CD14-positive monocyte (primary cell): ENCODE data around the gene PIK3R1. TPM values are rescaled to one million over a fixed set of nuclear protein-coding genes. Genes with fewer than 3 reads are reported as not detected.

ENCODE experiments used
- DNase-seq, 3 donors: peaks; one replicate each; pipeline ENCODE4 v3.0.0-alpha.2; 2011 to 2022
- H2AFZ ChIP-seq: 2 replicates; pipeline ENCODE4 v1.6.0; 2012; ENCODE audit warnings: mild to moderate bottlenecking, low read depth, low read length, inconsistent platforms; ENCODE audit not compliant: insufficient read depth, poor library complexity, severe bottlenecking
- H3K27ac ChIP-seq, 2 donors: 1 replicate in 1 of 2; 2 replicates in 1 of 2; pipeline ENCODE4 v1.5.1; 2012 to 2013; ENCODE audit warnings: low read length in 2 of 2, control low read depth in 1 of 2, inconsistent platforms in 1 of 2, low read depth in 1 of 2, mild to moderate bottlenecking in 1 of 2
- H3K27me3 ChIP-seq, 2 donors: one replicate each; pipeline versions ENCODE4 v1.6.0 to v1.6.1; 2011 to 2013; ENCODE audit warnings: low read length in 2 of 2; ENCODE audit not compliant: control insufficient read depth in 2 of 2, insufficient read depth in 2 of 2
- H3K36me3 ChIP-seq, 2 donors: replicated peaks in 1 of 2; 1 replicate in 1 of 2; 2 replicates in 1 of 2; pipeline versions ENCODE4 v1.5.1 to v1.6.1; 2012 to 2013; ENCODE audit warnings: low read length in 2 of 2, control low read depth in 1 of 2, inconsistent platforms in 1 of 2, mild to moderate bottlenecking in 1 of 2; ENCODE audit not compliant: insufficient read depth in 2 of 2, control insufficient read depth in 1 of 2
- H3K4me1 ChIP-seq, 2 donors: 1 replicate in 1 of 2; 2 replicates in 1 of 2; pipeline versions ENCODE4 v1.5.1 to v1.6.1; 2012 to 2013; ENCODE audit warnings: low read length in 2 of 2, control low read depth in 1 of 2, inconsistent platforms in 1 of 2, mild to moderate bottlenecking in 1 of 2, moderate library complexity in 1 of 2; ENCODE audit not compliant: insufficient read depth in 2 of 2, control insufficient read depth in 1 of 2
- H3K4me2 ChIP-seq: replicated peaks from 2 replicates; pipeline ENCODE3; 2012; ENCODE audit warnings: low read length, moderate library complexity, mild to moderate bottlenecking; ENCODE audit not compliant: poor library complexity, severe bottlenecking; ENCODE audit errors: extremely low read depth
- H3K4me3 ChIP-seq, 3 experiments: fragments of 200-600 bp in 1 of 3; sonication (generic) in 1 of 3; replicated peaks in 1 of 3; 1 replicate in 2 of 3; 2 replicates in 1 of 3; pipeline ENCODE4 v1.5.1; 2011 to 2013; ENCODE audit warnings: low read length in 3 of 3, mild to moderate bottlenecking in 3 of 3, control low read depth in 2 of 3, low read depth in 2 of 3, inconsistent platforms in 1 of 3, moderate library complexity in 1 of 3
- H3K79me2 ChIP-seq: 2 replicates; pipeline ENCODE4 v1.6.0; 2012; ENCODE audit warnings: mild to moderate bottlenecking, control low read depth, inconsistent platforms, low read length, moderate library complexity; ENCODE audit not compliant: insufficient read depth
- H3K9ac ChIP-seq: 2 replicates; pipeline ENCODE4 v1.6.0; 2017; ENCODE audit warnings: low read length, mild to moderate bottlenecking; ENCODE audit not compliant: insufficient read depth, poor library complexity, severe bottlenecking
- H3K9me3 ChIP-seq, 2 donors: replicated peaks in 1 of 2; 1 replicate in 1 of 2; 2 replicates in 1 of 2; pipeline versions ENCODE4 v1.5.1 to v1.6.1; 2012 to 2013; ENCODE audit warnings: low read length in 2 of 2, control low read depth in 1 of 2; ENCODE audit not compliant: control insufficient read depth in 1 of 2, insufficient read depth in 1 of 2
- H4K20me1 ChIP-seq: 2 replicates; pipeline ENCODE4 v1.6.0; 2012; ENCODE audit warnings: mild to moderate bottlenecking, low read length, control low read depth, moderate library complexity; ENCODE audit not compliant: insufficient read depth
- H3K27ac Mint-ChIP-seq, 7 donors: one replicate each; pipeline ENCODE4 v1.8.0; 2020; ENCODE audit warnings: mild to moderate bottlenecking in 7 of 7, mixed read lengths in 7 of 7, moderate library complexity in 6 of 7, inconsistent platforms in 2 of 7
- H3K27me3 Mint-ChIP-seq, 3 donors: one replicate each; pipeline ENCODE4 v1.8.0; 2021 to 2022; ENCODE audit warnings: low read depth in 3 of 3, mild to moderate bottlenecking in 3 of 3, mixed read lengths in 3 of 3, moderate library complexity in 3 of 3, inconsistent platforms in 1 of 3
- H3K36me3 Mint-ChIP-seq, 2 donors: one replicate each; pipeline ENCODE4 v1.8.0; 2020; ENCODE audit warnings: mixed read lengths in 2 of 2, inconsistent platforms in 1 of 2, mild to moderate bottlenecking in 1 of 2
- H3K4me1 Mint-ChIP-seq: one replicate; pipeline ENCODE4 v1.8.0; 2020; ENCODE audit warnings: mild to moderate bottlenecking, mixed read lengths
- H3K4me3 Mint-ChIP-seq, 2 donors: one replicate each; pipeline ENCODE4 v1.8.0; 2020; ENCODE audit warnings: mild to moderate bottlenecking in 2 of 2, mixed read lengths in 2 of 2, moderate library complexity in 1 of 2
- H3K9me3 Mint-ChIP-seq, 7 donors: one replicate each; pipeline ENCODE4 v1.8.0; 2020 to 2022; ENCODE audit warnings: mixed read lengths in 7 of 7, mild to moderate bottlenecking in 6 of 7, moderate library complexity in 6 of 7, inconsistent platforms in 2 of 7
- WGBS: methylation state at CpG from one replicate; pipeline ENCODE4 v1.1.5; 2013; ENCODE audit warnings: missing lambda C conversion rate; ENCODE audit not compliant: insufficient coverage; 5-methylcytosine and 5-hydroxymethylcytosine counted together
- intact Hi-C, 2 donors: fragments of 100-400 bp; cut with micrococcal nuclease; formaldehyde crosslinking; loops; one replicate each; pipeline versions ENCODE4 v1.15.0 to v1.15.1; 2023
- polyA plus RNA-seq, 3 donors: library from polyadenylated mRNA; depleted of rRNA in 1 of 3; unstranded in 2 of 3; stranded (reverse) in 1 of 3; fragments of 300-500 nt in 2 of 3; fragments of >200 nt in 1 of 3; fragmentation: Illumina TruSeq in 2 of 3; gene quantifications; 1 replicate in 2 of 3; 2 replicates in 1 of 3; pipeline ENCODE4 v1.2.3, GENCODE V29; 2012 to 2021
- TF ChIP-seq, protein P1 (sequence below): fragments of 200-600 bp; IDR thresholded peaks from one replicate; pipeline ENCODE4 v1.8.0; 2022; ENCODE audit warnings: antibody characterized with exemption, mild to moderate bottlenecking

The PIK3R1 gene
- polyA plus RNA-seq, 3 donors = 9.5 to 25.5 (median 10.5) TPM

DNA sequence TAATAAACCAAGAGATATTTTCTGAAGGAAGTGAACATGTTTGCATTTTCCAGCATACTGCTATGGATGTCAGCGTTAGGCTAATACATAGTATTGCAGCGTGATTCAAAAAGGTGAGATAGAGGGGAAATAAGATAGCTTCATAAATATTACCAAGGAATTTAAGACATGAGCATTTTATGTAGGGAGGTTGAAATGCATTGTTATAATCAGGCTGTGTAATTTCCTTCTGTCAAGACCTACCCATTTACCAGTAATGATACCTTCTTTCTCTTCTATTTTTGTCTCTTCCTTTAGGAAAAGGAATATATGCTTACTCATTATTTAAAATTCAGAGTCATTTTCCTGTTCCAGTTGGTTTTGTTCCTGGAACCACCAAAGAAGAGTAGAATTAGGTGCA lies 33.3 kb downstream of the PIK3R1 start:
- TF ChIP-seq, protein P1, sequence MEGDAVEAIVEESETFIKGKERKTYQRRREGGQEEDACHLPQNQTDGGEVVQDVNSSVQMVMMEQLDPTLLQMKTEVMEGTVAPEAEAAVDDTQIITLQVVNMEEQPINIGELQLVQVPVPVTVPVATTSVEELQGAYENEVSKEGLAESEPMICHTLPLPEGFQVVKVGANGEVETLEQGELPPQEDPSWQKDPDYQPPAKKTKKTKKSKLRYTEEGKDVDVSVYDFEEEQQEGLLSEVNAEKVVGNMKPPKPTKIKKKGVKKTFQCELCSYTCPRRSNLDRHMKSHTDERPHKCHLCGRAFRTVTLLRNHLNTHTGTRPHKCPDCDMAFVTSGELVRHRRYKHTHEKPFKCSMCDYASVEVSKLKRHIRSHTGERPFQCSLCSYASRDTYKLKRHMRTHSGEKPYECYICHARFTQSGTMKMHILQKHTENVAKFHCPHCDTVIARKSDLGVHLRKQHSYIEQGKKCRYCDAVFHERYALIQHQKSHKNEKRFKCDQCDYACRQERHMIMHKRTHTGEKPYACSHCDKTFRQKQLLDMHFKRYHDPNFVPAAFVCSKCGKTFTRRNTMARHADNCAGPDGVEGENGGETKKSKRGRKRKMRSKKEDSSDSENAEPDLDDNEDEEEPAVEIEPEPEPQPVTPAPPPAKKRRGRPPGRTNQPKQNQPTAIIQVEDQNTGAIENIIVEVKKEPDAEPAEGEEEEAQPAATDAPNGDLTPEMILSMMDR = no peak
- Mint-ChIP-seq H3K36me3 (peaks cover 10 to 20% of the 10 kb centered on the region in 2 donors), H3K27ac (peak overlapping the region in 1 of 7 donors; percentile 44), H3K27me3 (no peaks in the 10 kb centered on the region), H3K9me3 (peaks cover 0 to 2% (median 0%) of the 10 kb centered on the region in 7 donors), H3K4me1 (peaks cover 60% of the 10 kb centered on the region), H3K4me3 (no peak overlapping the region)
- Histone ChIP-seq H3K27me3 (no peaks in the 10 kb centered on the region), H3K27ac (peak overlapping the region in 1 of 2 donors; percentile 69), H3K4me2 (no peak overlapping the region), H3K9ac (no peak overlapping the region), H3K9me3 (no peaks in the 10 kb centered on the region), H2AFZ (no peak overlapping the region), H3K36me3 (no peaks in the 10 kb centered on the region), H4K20me1 (peaks cover 70% of the 10 kb centered on the region), H3K79me2 (peaks cover 100% of the 10 kb centered on the region), H3K4me1 (peaks cover 24 to 40% of the 10 kb centered on the region in 2 donors), H3K4me3 (no peak overlapping the region)
- intact Hi-C loops = loop anchor here (10.0 kb wide), 1 partner anchor 54 kb away; no protein-coding TSS in a partner anchor
- no CpG with 5 or more reads among the region's 2 CpGs for WGBS
- DNase-seq = no peak

DNA sequence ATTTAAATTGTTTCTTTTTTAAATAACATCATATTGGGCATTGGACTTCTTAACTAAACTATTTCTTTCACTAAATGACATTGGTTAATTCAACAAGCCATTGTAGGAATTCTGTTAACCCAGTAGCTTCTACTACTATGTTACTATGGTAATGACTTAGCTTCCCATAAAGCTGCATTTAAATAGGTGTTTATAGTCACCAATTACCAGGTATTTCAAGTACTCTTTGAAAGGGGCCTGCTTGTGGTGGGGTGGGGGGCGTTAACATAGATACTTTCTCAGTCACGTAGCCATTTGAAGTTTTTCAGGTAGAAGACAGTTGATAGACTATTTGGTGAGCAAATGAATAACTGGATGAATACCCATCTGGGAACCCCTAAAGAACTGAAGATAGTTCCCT lies 34.0 kb downstream of the PIK3R1 start:
- no peak overlapping the region for H3K4me3 Mint-ChIP-seq
- H4K20me1 ChIP-seq = peaks cover 77% of the 10 kb centered on the region
- no peak for DNase-seq
- no peaks in the 10 kb centered on the region for H3K9me3 ChIP-seq
- TF ChIP-seq, protein P1 = no peak
- intact Hi-C loops = loop anchor here (10.0 kb wide), 1 partner anchor 55 kb away; no protein-coding TSS in a partner anchor
- no peak overlapping the region for H3K4me3 ChIP-seq
- no peak overlapping the region for H2AFZ ChIP-seq
- H3K79me2 ChIP-seq = peaks cover 100% of the 10 kb centered on the region
- H3K27me3 Mint-ChIP-seq = no peaks in the 10 kb centered on the region
- H3K27me3 ChIP-seq = no peaks in the 10 kb centered on the region
- peaks cover 57% of the 10 kb centered on the region for H3K4me1 Mint-ChIP-seq
- H3K27ac ChIP-seq = peak overlapping the region in 1 of 2 donors; percentile 69
- H3K9ac ChIP-seq = no peak overlapping the region
- H3K36me3 ChIP-seq = no peaks in the 10 kb centered on the region
- peak overlapping the region in 3 of 7 donors; percentile 7 to 86 (median 41) for H3K27ac Mint-ChIP-seq
- peaks cover 0 to 2% (median 0%) of the 10 kb centered on the region in 7 donors for H3K9me3 Mint-ChIP-seq
- peaks cover 23 to 38% of the 10 kb centered on the region in 2 donors for H3K4me1 ChIP-seq
- peaks cover 10 to 23% of the 10 kb centered on the region in 2 donors for H3K36me3 Mint-ChIP-seq
- no peak overlapping the region for H3K4me2 ChIP-seq
- 100% methylated on average over 2 of the region's 2 CpGs for WGBS
